Colonic mucosa (tissue), 4 donors: ENCODE measurements around the gene DIAPH1. TPM values are rescaled to one million over a fixed set of nuclear protein-coding genes. Genes with fewer than 3 reads are reported as not detected.

Source experiments
- DNase-seq: peaks from one replicate; pipeline ENCODE4 v3.0.0-alpha.2; 2020
- H3K27ac ChIP-seq: fragments of 200-600 bp; one replicate; pipeline ENCODE4 v1.8.0; 2021
- H3K27me3 ChIP-seq: fragments of 200-600 bp; one replicate; pipeline ENCODE4 v1.8.0; 2021
- H3K36me3 ChIP-seq: fragments of 200-600 bp; one replicate; pipeline ENCODE4 v1.8.0; 2021
- H3K4me1 ChIP-seq: fragments of 200-600 bp; one replicate; pipeline ENCODE4 v1.8.0; 2021; ENCODE audit warnings: mild to moderate bottlenecking
- H3K4me3 ChIP-seq: fragments of 200-600 bp; one replicate; pipeline ENCODE4 v1.8.0; 2021
- H3K9ac ChIP-seq, 2 donors: one replicate each; pipeline ENCODE4 v1.7.0; 2013; ENCODE audit warnings: control low read depth in 2 of 2, low read depth in 2 of 2, low read length in 2 of 2
- H3K9me3 ChIP-seq: fragments of 200-600 bp; one replicate; pipeline ENCODE4 v1.8.0; 2021
- CTCF ChIP-seq: fragments of 200-600 bp; IDR thresholded peaks from one replicate; pipeline ENCODE4 v1.8.0; 2022; ENCODE audit warnings: antibody characterized with exemption, mild to moderate bottlenecking
- intact Hi-C: fragments of 100-400 bp; cut with DNase I; formaldehyde crosslinking; loops from one replicate; pipeline ENCODE4 v1.14.1; 2022
- total RNA-seq, 2 donors: library from RNA; stranded (reverse); fragmentation: NEBNext Ultra II Directional in 1 of 2; extraction: Animal tissue kit (Norgen Biotek cat#: 25700) in 1 of 2; gene quantifications; one replicate each; pipeline ENCODE4 v1.2.1, GENCODE V29; 2021
- donor health status: healthy.
- donor health status: DM: no; HTN: no; CAD: no.
- donor health status: DM: no; HTN: no; CAD: no.

Gene DIAPH1
- total RNA-seq, 2 donors from 2014 or later, result 113 to 143 TPM

DNA sequence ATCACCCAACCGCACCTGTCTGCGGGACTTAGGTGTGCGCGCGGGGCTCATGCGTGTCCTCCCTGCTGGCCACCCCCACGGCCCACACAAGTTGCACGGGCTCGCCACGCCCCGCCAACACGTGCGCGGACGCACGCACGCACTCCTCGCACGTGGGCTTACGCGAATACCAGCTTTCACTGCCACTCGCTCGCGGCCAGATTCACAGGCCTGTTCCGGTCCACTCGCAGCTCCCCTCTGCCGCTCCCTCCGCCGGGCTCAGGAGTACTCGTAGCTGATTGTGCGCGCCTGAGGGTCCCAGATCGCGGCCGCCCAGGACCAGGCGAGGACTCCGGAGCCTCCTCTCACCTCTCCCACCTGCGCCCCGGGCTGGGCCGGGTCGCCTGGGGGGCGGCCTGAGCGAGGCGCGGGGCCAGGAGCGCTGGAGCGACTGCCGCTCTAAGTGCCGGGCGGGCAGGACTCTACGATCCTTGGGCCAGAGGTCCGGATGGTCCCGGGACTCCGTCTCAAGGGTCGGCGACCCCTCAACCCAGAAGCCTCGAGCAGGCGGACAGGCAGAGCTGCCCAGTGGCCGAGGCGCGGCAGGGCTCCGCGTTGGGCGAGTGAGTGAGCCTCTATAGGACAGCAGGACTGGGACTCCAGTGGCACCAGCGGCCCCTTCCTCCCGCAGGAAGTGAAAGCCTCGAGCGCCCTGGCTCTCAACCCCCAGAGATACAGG lies 126.5 kb downstream of the DIAPH1 start:
- intact Hi-C loops, result no loop called here
- Histone ChIP-seq H3K4me1 (no peaks in the 10 kb centered on the region), H3K27me3 (peaks cover 11% of the 10 kb centered on the region)

GRCh38 chr5:141491323-141492167 lies 127.3 kb downstream of the DIAPH1 start:
- DNase-seq, result no peak
- H3K27me3 ChIP-seq, result peaks cover 11% of the 10 kb centered on the region
- no peak overlapping the region for H3K27ac ChIP-seq
- no peaks in the 10 kb centered on the region for H3K9me3 ChIP-seq
- no peaks in the 10 kb centered on the region for H3K36me3 ChIP-seq
- no peaks in the 10 kb centered on the region for H3K4me1 ChIP-seq
- TF ChIP-seq CTCF, result no peak
- H3K4me3 ChIP-seq, result no peak overlapping the region
- H3K9ac ChIP-seq, result no peak overlapping the region
- intact Hi-C loops, result no loop called here

More for the DNA sequence above, 126.5 kb downstream of the DIAPH1 start:
- Histone ChIP-seq H3K27ac (no peak overlapping the region), H3K9ac (no peak overlapping the region), H3K36me3 (no peaks in the 10 kb centered on the region), H3K4me3 (no peak overlapping the region), H3K9me3 (no peaks in the 10 kb centered on the region)
- DNase-seq, result no peak
- TF ChIP-seq CTCF, result no peak

DNA sequence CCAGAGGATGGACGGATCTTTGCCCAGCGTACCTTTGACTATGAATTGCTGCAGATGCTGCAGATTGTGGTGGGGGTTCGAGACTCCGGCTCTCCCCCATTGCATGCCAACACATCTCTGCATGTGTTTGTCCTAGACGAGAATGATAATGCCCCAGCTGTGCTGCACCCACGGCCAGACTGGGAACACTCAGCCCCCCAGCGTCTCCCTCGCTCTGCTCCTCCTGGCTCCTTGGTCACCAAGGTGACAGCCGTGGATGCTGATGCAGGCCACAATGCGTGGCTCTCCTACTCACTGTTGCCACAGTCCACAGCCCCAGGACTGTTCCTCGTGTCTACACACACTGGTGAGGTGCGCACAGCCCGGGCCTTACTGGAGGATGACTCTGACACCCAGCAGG lies 128.0 kb downstream of the DIAPH1 start:
- H3K4me1 ChIP-seq, result no peaks in the 10 kb centered on the region
- no peaks in the 10 kb centered on the region for H3K36me3 ChIP-seq
- H3K9me3 ChIP-seq, result no peaks in the 10 kb centered on the region
- no peak for DNase-seq
- intact Hi-C loops, result no loop called here
- no peak for TF ChIP-seq CTCF
- H3K4me3 ChIP-seq, result no peak overlapping the region
- H3K27ac ChIP-seq, result no peak overlapping the region
- peaks cover 11% of the 10 kb centered on the region for H3K27me3 ChIP-seq
- no peak overlapping the region for H3K9ac ChIP-seq

- intact Hi-C loops, result no loop called here
- H3K36me3 ChIP-seq, result no peaks in the 10 kb centered on the region
- H3K27me3 ChIP-seq, result peaks cover 14% of the 10 kb centered on the region
- DNase-seq, result no peak
- no peaks in the 10 kb centered on the region for H3K9me3 ChIP-seq
- H3K27ac ChIP-seq, result no peak overlapping the region
- TF ChIP-seq CTCF, result no peak
- H3K4me1 ChIP-seq, result no peaks in the 10 kb centered on the region
- no peak overlapping the region for H3K9ac ChIP-seq
- no peak overlapping the region for H3K4me3 ChIP-seq
Measured at GRCh38 chr5:141490271-141490670, 128.5 kb downstream of the DIAPH1 start.

DNA sequence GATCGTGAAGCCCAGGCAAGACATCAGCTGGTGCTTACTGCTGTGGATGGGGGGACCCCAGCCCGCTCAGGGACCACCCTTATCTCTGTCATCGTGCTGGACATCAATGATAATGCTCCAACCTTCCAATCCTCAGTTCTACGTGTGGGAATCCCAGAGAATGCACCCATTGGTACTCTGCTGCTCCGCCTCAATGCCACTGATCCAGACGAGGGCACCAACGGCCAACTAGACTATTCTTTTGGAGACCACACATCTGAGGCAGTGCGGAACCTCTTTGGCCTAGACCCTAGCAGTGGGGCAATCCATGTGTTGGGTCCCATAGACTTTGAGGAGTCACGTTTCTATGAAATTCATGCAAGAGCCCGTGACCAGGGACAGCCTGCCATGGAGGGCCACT lies 129.0 kb downstream of the DIAPH1 start:
- Histone ChIP-seq H3K4me1 (peaks cover 3% of the 10 kb centered on the region), H3K27me3 (peaks cover 18% of the 10 kb centered on the region)
- TF ChIP-seq CTCF, result no peak

More for the DNA sequence above, 129.0 kb downstream of the DIAPH1 start:
- Histone ChIP-seq H3K9me3 (no peaks in the 10 kb centered on the region), H3K36me3 (no peaks in the 10 kb centered on the region), H3K4me3 (no peak overlapping the region), H3K9ac (no peak overlapping the region), H3K27ac (no peak overlapping the region)
- intact Hi-C loops, result no loop called here
- DNase-seq, result no peak
